HG03135 (cell line): ENCODE measurements around the gene FLT1.

ENCODE experiments used
- ATAC-seq: cut with Tn5 transposase; IDR thresholded peaks from one replicate; pipeline ENCODE4 v1.9.1; 2021; ENCODE audit warnings: mild to moderate bottlenecking, moderate library complexity; ENCODE audit not compliant: unreplicated experiment

FLT1 gene

DNA sequence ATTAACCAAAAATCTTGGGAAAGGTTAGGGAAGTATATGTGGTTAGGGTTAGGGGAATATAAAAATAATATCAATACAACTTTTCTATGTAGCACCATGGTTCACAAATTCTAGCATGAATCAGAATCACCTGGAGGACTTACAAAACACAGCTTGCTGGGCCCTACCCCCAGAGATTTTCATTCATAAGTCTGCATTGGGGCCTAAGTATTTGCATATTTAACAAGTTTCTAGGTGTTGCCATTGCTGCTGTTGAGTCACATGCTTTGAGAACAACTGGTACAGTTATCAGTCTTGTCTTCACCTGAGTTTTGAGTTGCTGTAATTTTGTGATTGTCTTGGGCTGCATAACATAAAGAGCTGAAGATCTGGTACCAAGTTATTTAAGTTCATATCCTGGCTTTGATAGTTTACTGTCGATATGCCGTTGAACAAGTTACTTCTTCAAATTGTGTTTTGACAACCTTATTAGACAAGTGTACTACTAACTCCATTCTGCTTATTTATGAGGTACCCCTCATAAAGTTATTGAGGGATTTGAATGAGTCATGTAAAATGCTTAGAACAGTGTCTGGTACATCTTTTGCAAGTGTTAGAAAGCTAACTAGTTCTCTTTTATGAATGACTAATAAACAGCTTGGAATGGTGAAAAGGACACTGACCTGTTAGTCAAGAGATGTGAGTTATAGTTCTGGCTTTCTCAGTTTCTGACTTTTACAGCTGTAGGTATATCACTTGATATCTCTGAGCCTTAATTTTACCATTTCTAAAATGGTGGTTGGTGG is 223.7 kb downstream of the FLT1 start:
- ATAC-seq, result no peak

DNA sequence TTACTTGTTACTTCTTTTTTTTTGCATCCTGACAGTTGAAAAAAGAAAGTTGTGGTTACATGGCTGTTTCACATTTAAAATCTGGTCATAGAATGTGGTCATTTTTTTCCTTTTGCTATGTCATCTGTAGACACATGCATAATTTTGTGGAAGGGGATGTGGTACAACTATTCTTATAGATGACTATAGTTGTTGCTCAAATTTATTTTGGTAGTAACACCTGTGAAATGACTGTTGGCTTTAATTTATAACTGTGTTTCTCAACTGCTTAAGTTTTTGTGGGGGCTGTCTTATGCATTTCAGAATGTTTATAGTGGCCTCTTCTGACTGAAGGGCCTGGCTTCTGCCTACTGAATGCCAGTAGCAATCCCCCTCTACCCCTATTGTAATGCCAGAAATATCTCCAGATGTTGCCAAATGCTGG is 226.1 kb downstream of the FLT1 start:
- ATAC-seq, result peak; percentile 97

DNA sequence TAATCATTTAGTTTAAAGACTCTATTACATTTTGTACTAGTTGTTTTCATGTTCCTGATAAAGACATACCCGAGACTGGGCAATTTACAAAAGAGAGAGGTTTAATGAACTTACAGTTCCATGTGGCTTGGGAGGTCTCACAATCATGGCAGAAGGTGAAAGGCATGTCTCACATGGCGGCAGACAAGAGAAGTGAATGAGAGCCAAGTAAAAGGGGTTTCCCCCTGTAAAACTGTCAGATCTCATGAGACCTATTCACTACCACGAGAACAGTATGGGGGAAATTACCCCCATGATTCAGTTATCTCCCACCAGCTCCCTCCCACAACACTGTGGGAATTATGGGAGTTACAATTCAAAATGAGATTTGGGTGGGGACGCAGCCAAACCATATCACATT is 227.4 kb downstream of the FLT1 start:
- no peak for ATAC-seq

- no peak for ATAC-seq
Observed at GRCh38 chr13:28258417-28258816, 236.5 kb downstream of the FLT1 start.

DNA sequence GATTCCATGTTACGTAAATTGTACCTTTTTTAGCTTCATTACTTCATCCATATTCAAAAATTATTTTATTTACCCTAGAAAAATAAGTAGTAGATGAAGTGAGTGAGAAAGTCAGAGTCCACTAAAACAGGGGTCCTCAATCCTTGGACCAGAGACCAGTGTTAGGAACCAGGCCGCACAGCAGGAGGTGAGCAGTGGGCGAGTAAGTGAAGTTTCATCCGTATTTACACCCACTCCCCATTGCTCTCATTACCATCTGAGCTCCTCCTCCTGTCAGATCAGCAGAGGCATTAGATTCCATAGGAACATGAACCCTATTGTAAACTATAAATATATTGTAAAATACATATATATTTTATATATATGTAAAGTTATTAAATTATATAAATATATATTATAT is 237.6 kb downstream of the FLT1 start:
- ATAC-seq, result no peak

DNA sequence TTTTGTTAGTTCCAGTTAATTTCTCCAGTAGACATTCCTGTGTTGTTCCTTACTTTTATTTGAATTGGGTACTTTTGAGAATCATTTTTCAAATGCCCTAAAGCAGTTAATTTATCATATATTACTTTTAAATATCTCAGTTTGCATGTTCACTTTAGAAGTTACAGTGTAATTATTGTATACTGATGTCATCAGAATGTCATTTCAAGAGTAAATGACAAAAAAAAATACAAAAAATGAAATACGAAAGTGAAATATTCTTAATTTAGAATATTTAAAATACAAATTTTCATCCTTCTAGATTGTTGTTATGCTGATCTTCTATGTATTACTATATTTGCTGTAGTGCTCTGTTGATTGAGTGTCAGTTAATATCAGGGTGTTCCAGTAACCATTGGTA is 242.4 kb downstream of the FLT1 start:
- no peak for ATAC-seq

DNA sequence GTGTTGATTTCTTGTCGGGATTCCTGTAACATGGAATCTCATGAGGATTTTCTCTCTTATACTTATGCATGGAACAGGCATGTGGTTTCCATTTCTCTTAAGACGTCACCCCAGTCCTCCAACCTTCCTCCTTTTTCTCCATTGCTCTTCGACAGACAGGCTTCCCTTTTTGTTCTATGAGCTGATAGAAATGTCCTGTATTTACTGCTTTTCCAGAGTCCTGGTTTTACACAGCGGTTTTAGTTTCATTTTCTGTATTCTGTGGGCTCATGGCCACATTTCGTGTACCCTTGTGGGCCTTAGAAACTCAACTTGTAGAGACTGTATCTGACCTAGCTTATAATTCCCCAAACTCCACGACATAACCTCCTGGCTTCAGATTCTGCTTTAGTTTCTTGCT is 243.5 kb downstream of the FLT1 start:
- ATAC-seq, result no peak

DNA sequence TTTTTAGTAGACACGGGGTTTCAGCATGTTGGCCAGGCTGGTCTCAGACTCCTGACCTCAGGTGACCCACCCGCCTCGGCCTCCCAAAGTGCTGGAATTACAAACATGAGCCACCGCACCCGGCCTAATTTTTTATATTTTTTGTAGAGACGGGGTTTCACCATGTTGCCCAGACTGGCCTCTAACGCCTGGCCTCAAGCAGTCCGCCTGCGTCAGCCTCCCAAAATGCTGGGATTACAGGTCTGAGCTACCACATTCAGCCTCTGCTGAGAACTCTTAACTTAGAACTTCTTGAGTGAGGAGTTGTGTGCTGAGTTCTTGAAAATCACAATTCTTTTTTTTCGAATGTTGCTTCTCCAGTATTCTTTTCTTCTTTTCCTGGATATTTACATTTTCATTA is 244.4 kb downstream of the FLT1 start:
- no peak for ATAC-seq
